GM18505 (cell line): Measurements from ENCODE around the gene FCRL2.

ENCODE experiments used
- ATAC-seq: cut with Tn5 transposase; IDR thresholded peaks from one replicate; pipeline ENCODE4 v1.9.1; 2021; ENCODE audit not compliant: unreplicated experiment
- POLR2A ChIP-seq: IDR thresholded peaks from 4 replicates; pipeline ENCODE4 v1.6.1; 2011; ENCODE audit warnings: borderline replicate concordance; ENCODE audit not compliant: insufficient read depth, insufficient read length; ENCODE audit errors: extremely low read depth

Gene FCRL2

DNA sequence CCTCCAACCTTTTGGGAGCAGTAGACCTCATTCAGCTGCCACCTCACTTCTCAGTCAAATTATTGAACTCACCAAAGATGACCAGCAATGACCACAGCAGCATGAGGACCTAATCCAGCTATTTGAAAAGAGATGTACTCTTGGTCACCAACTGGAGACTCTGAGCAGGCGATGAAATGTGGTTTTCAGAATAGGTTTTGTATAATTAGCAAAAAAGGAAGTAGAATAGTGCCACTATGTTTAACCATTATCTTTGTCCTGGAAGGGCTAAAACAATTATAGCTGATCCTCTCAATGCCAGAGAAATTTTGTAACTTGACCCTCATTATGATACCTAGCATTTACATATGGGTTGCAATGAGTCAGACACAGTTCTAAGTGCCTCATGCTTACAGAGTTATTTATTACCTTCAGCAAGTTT, at the start of gene FCRL2:
FCRL2 (minus strand) TSS at position 162 of the 421 bp plus-strand sequence; CDS start at position 103, 59 bp downstream.
- ATAC-seq, result no peak
- TF ChIP-seq POLR2A, result no peak

DNA sequence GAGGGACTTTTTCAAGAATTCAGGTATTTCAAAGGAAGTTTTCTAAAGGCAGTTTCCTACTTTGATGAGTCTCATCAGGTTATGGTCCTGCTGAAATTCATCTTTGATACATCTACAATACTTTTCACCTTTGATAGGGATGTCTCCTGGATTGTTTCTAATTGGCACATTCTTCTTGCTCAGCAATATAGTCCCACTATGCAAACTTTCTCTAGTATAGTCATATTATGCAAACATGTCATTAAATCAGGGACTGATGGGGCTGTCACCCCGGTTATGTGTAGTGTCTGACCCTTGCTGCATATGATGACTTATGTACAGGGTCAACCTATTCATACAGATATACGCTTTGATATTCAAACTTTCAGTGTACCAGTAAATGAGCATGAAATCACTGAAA, 43.4 kb upstream of the FCRL2 start:
- no peak for TF ChIP-seq POLR2A
- no peak for ATAC-seq

DNA sequence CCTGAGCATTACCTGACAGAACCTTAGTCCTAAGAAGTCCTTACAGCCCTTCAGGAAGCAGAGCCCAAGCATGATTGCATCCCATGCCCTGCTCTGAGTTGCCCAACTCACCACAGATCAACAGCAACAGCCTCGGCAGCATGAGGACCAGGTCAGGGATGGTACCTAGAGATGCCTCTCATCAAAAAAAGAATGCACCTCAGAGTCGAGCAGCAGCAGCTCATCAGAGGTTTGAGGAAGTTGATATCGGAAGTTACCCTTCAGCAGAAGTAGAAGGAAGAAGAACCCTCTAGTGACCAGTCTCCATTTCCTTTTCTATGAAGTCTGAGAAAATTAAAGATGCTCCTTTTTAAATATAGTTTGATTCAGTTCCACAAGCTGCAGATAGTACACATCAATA, 43.0 kb upstream of the FCRL2 start, which contains the start of gene FCRL1:
FCRL1 (minus strand) TSS at position 225 of the 400 bp plus-strand sequence; CDS start at position 142, 83 bp downstream.
- no peak for ATAC-seq
- TF ChIP-seq POLR2A, result no peak

DNA sequence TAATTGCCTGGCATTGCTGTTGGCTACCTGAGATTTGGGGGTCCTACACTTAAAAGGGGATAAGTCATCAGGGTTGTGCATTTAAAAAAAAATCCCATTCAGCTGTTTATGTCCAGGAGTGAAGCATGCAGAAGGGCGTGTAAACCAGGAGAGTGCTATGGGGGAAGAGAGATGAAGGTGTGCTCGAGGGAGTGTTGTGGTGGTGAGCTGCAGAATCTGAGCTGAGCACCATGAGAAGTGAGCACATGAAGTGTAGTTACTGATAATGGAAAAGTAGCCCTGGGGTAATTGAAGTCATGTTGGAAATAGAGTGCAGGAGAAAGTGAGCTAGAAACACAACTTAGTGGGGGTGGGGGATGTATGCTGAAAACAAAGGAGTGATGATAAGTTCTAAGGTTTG, 42.3 kb upstream of the FCRL2 start:
- no peak for ATAC-seq
- no peak for TF ChIP-seq POLR2A

DNA sequence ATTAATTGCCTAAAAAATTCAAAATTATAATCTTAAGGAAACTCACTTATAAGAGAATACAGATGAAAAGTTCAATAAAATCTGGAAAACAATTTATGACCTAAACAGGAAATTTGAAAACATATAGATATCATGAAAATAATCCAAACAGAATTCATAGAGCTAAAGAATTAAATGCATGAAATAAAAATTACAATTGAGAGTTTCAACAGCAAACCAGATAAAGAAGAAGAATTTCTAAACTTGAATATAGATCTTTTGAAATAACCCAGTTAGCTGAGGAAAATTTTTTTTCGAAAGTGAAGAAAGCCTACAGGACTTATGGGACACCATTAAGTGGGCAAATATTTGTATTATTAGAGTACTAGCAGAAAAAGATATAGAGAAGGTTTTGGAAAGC, 36.3 kb upstream of the FCRL2 start:
- no peak for TF ChIP-seq POLR2A
- no peak for ATAC-seq

- TF ChIP-seq POLR2A, result peak; percentile 39
- ATAC-seq, result peak; percentile 83
Observed at GRCh38 chr1:157806431-157807149, 29.7 kb upstream of the FCRL2 start.

DNA sequence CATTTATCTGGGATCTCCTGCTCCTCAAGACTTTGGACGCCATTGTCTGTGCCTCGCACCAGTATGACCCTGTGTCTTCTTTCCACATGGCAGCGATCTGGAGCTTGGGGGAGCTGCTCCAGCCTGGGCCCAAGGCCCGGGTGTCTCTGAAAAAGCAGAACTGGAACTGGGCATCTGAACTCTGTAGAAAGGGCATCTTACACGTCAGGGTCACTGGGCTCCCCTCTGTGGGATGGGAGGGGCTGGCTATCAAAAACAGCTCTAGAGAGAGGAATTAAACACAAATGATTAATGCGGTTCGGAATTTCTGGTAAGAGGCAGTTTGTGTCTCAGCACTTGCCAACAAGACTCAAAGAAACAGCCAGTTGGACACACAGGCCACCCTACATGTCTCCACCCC, 26.9 kb upstream of the FCRL2 start:
- no peak for ATAC-seq
- no peak for TF ChIP-seq POLR2A

DNA sequence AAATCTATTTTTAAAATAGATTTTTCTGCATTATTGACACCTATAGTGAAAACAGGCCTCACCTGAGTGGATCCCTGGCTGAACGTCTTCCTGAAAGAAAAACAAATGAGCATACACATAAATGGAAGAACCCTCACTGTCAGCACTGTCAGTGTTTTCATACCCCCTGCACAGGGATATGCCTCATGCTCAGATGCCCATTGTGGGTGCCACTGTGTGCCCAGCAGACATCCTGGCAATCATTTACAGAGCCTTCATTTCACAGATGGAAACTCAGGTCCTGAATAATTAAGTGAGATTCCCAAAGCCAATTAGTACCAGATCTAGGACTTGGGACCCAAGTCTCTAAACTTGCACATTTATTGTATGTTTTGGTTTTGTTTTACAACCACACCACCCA, 23.1 kb upstream of the FCRL2 start:
- TF ChIP-seq POLR2A, result no peak

DNA sequence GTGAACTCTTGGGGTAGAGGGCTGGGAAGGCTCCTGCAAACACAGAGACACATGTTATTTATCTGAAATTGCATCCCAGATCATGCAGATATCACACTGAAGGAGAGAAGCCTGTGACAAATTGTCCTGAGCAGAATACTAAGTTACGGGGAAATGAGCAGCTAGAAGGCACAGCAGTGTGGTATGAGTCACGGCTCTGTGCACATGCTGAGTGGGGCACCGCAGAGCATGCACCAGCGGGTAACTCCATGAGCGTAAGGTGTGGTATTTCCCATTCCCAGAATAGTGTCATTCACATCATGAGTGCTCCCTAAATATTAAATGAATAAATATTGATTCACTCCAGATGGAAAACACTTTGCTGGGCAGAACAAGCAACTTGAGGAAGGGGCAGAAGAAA, 21.3 kb upstream of the FCRL2 start:
- ATAC-seq, result no peak
- TF ChIP-seq POLR2A, result no peak

More for the DNA sequence above, 23.1 kb upstream of the FCRL2 start:
- ATAC-seq, result no peak

GRCh38 chr1:157785248-157785647, 8.3 kb upstream of the FCRL2 start:
- TF ChIP-seq POLR2A, result no peak
- ATAC-seq, result no peak

DNA sequence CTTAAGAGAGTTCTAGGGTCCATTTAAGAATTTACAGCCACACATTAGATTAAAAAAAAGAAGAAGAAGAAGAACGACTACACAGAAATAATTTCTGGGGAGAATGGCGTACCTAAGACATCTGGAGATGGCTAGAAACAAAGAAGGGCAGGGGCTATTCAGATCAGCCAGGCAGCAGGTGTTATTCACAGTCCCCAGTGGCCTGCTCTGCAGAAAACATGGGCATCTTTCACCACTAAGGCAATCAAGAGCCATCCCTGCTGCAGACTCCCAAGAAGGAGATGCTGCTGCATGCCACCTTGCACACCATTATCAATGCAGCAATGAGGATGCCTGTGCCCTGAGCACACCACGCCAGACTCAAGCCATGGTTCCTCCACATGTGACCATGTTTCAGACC, 7.9 kb upstream of the FCRL2 start:
- no peak for TF ChIP-seq POLR2A
- no peak for ATAC-seq

GRCh38 chr1:157782931-157783330, 6.0 kb upstream of the FCRL2 start:
- no peak for ATAC-seq
- TF ChIP-seq POLR2A, result no peak

GRCh38 chr1:157781048-157781447, 4.1 kb upstream of the FCRL2 start:
- peak; percentile 58 for ATAC-seq
- TF ChIP-seq POLR2A, result no peak

DNA sequence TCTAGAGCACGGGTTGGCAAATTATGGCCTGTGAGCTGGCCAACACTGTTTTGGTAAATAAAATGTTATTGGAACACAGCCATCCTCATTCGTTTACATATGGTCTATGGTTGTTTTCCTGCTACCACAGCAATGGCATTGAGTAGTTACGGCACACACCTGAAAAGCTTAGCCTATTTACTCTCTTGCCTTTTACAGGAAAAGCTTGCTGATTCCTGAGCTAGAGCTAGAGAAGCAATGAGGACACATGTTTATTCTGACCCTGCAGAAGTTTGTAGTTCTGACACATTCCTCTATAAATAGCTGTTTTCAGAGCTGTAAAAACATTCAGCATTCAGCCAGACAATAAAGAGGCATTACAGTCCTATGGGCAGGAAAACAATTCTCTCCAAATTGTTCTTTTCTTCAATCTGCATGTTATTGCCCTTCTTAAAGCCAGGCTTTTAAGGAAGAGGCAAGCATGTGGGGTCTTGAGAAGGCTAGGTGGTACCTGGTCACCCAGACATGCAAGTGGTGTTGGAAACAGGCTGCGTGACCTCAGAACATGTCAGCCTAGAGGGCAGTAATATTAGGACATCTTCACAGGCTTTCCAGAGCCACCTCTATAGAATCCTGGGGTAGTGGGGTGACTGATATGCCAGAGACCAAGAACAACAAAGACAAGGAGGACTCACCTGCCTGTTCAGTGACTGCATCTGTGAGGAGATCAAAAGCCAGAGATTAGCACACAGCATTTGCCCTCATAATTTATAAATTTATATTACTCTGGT, 1.6 kb downstream of the FCRL2 start:
- no peak for TF ChIP-seq POLR2A
- no peak for ATAC-seq

DNA sequence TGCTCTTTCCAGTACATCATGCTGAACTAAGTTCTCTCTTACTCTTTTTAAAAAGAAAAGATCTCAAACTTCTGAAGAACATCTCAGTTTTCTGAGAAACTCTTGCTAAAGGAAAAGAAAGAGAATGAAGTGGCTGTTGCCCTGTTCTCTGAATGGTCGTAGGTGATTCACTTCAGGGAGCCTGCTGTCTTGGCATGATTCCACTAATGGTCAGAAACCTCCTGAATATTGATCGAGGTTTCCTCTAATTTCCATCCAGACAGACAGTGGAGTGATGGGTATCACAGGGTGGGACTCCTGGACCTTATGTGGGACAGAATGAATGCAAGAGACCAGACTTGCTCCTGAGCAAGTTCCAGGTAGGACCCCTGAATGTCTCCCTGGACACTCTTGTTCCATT, 2.5 kb downstream of the FCRL2 start:
- no peak for ATAC-seq
- TF ChIP-seq POLR2A, result no peak
